ENCODE measurements around the gene C17orf75.

The C17orf75 gene

DNA sequence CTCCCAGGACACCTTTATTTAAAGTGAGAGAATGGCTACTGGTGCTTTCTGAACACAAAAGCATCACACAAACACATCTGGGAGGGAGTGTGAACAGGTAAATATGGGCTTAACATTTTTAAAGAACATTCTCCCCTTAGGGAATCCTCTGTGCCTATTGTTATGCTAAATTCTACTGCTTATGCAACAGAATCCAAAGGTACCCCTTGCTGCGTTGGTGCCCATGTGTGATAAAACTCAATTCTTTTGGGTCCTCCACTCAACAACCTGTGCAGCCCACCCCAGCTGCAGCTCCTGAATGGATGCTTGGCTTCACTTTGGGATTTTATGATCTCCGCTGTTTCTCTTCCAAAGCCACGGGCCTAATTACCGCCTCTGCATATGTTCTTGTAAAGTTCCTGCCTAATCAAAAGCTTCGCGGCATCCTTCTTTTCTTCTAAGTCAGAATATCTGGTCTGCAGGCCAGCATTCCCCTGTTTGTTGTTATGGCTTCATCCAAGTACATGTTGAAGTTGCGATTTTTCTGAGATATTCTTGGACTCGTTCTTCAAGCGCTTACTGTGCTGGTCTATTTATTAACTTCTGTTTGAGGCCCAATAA, 52.4 kb downstream of the C17orf75 start:
- TF ChIP-seq, protein P1, sequence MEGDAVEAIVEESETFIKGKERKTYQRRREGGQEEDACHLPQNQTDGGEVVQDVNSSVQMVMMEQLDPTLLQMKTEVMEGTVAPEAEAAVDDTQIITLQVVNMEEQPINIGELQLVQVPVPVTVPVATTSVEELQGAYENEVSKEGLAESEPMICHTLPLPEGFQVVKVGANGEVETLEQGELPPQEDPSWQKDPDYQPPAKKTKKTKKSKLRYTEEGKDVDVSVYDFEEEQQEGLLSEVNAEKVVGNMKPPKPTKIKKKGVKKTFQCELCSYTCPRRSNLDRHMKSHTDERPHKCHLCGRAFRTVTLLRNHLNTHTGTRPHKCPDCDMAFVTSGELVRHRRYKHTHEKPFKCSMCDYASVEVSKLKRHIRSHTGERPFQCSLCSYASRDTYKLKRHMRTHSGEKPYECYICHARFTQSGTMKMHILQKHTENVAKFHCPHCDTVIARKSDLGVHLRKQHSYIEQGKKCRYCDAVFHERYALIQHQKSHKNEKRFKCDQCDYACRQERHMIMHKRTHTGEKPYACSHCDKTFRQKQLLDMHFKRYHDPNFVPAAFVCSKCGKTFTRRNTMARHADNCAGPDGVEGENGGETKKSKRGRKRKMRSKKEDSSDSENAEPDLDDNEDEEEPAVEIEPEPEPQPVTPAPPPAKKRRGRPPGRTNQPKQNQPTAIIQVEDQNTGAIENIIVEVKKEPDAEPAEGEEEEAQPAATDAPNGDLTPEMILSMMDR (conservative IDR thresholded peaks at IDR 0.05; ENCODE audit: low read depth, low read length) = no peak
- H3K4me3 ChIP-seq (ENCODE audit: low read length) = no peak overlapping the region
- no peak for DNase-seq (ENCODE audit: low read depth)

DNA sequence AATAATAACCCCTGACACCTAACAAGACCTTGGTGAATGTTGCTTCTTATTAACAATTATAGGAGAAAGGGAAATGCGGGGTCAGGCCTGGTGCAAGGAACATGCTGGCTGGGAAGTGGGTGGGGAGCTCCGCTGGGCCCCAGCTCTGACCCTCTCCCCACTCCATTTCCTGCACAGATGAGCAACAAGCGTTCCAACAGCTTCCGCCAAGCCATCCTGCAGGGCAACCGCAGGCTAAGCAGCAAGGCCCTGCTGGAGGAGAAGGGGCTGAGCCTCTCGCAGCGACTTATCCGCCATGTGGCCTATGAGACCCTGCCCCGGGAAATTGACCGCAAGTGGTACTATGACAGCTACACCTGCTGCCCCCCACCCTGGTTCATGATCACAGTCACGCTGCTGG, 53.4 kb downstream of the C17orf75 start:
- DNase-seq (ENCODE audit: low read depth) = no peak
- TF ChIP-seq, protein P1 (conservative IDR thresholded peaks at IDR 0.05; ENCODE audit: low read depth, low read length) = no peak
- H3K4me3 ChIP-seq (ENCODE audit: low read length) = no peak overlapping the region

DNA sequence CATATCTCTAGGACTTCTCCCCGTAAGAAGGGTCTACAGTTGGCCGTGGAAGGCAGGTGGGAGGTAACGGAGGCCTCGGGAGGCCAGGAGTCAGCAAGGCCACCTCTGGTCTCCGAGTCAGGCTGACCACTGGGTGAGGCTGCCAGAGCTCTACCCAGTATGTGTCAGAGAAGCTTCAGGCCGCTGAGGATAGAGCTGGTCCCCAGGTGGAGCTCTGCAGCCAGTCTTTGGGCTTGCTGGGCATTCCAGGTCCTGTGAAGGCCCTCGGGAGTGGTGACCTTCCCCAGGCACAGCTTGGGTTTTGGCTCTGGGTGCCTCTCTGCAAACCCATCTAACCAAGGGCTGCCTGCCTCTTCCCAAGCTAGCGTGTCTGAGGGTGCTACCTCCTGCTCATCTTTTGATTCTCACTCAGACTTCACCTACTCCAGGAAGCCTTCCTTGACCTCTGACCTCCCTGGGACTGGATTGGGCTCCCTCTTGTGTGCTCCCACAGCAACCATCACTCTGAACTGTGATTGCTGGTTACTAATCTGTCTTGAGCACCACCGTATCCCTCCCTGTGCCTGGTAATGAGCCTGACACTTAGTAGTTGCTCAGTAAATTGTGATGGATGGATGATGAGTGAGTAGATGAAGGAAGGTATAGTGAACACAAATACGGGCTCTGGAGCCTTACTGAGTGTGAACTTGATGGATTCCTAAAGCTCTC, 54.0 kb downstream of the C17orf75 start:
- no peak overlapping the region for H3K4me3 ChIP-seq (ENCODE audit: low read length)
- TF ChIP-seq, protein P1 (conservative IDR thresholded peaks at IDR 0.05; ENCODE audit: low read depth, low read length) = no peak
- DNase-seq (ENCODE audit: low read depth) = no peak

DNA sequence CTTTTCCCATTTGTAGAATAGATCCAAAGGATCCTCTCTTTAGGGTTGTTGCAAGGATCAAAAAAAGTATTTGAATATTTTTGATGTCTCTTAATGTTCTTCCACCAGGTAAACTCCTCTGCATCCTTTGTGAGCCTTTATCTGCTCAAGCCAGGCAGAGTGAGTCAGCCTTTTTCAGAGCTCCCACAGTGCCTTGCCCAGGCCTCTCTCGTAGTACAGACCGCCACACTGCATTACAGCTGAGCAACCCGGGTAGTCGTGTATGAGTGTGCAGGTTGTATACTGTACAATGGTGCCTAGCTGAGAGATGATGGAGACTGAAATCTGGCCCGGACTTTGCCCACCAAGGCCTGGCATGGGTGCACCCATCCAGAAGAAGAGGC, 55.5 kb downstream of the C17orf75 start:
- no peak overlapping the region for H3K4me3 ChIP-seq (ENCODE audit: low read length)
- no peak for DNase-seq (ENCODE audit: low read depth)
- TF ChIP-seq, protein P1 (conservative IDR thresholded peaks at IDR 0.05; ENCODE audit: low read depth, low read length) = no peak

DNA sequence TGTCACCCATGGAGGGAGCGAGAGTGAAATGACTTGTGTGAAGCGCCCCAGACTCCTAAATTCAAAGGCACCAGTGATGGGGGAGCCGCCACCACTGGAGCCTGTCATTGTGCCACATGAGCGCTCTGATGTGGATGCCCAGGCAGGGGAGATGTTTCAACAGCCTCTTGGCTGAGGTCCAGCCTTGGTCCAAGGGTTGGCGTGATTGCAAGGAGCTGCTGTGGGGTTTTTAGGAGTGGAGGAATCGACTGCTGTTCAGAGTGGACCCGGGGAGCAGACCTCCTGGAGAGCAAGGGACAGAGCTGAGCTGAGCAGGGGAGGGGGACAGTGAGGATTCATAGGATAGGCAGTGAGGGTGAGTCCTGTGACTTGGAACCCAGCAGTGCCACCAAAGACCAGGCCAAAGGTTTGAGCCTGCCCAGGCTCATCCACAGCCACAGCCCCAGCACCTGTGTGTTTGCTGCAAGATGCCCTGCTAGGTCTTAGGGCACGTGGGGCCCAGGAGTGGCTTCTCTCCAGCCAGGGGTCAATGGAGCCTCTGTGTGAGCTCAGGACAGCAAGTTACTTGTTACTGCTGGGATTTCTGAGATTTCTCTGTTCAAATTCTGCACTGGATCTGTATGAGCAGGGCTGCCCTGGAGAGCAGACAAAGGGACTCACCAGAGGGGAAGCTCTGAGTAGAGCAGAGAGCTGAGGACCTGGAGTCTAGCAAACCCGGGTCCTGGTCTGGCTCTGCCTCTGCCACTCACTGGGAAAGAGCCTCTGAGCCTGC, 56.0 kb downstream of the C17orf75 start:
- no peak overlapping the region for H3K4me3 ChIP-seq (ENCODE audit: low read length)
- no peak for DNase-seq (ENCODE audit: low read depth)
- TF ChIP-seq, protein P1 (conservative IDR thresholded peaks at IDR 0.05; ENCODE audit: low read depth, low read length) = no peak

DNA sequence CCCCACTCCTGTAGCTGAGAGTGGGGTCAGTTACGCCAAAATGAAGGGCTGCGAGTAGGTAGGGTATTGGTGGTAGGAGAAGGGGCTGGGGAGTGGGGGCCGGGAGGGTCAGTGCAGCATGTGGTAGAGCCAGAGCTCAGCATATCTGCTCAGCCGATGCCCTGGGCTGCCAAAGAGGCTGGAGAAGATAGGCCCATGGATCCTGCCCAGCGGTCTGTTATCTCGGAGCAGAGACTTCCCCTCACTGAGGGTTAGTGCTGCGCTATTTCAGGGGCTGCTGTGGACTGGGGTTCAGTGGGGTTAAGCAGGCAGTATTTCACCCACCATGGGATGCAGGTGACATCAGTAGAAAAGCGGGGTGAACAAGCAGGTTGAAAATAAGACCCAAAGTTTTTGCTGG, 56.7 kb downstream of the C17orf75 start:
- DNase-seq (ENCODE audit: low read depth) = no peak
- TF ChIP-seq, protein P1 (conservative IDR thresholded peaks at IDR 0.05; ENCODE audit: low read depth, low read length) = no peak
- no peak overlapping the region for H3K4me3 ChIP-seq (ENCODE audit: low read length)
